Measurements from ENCODE around the gene SIK2.

Gene SIK2

DNA sequence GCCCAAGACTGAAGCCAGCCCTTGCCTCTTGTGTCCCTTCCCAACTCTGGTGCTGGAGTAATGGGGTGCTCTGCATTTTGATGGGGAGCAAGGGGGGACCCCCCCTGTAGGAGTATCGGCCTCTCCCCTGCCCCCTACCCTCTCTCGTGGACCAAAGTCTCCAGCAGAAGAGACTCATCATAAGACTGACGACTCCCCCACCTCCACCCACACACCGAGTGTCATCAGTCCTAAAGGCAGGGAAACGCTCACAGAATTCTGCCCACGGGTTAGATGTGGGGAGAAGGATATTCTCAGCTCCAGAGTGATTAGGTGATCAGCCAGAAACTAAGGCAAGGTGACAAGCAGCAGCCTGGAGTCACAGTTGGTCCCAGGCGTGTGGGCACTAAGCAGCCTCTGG is 125.2 kb downstream of the SIK2 start:
- DNase-seq (ENCODE audit: low read depth): no peak
- no peak overlapping the region for H3K4me3 ChIP-seq (ENCODE audit: low read length)
- TF ChIP-seq, protein P1, sequence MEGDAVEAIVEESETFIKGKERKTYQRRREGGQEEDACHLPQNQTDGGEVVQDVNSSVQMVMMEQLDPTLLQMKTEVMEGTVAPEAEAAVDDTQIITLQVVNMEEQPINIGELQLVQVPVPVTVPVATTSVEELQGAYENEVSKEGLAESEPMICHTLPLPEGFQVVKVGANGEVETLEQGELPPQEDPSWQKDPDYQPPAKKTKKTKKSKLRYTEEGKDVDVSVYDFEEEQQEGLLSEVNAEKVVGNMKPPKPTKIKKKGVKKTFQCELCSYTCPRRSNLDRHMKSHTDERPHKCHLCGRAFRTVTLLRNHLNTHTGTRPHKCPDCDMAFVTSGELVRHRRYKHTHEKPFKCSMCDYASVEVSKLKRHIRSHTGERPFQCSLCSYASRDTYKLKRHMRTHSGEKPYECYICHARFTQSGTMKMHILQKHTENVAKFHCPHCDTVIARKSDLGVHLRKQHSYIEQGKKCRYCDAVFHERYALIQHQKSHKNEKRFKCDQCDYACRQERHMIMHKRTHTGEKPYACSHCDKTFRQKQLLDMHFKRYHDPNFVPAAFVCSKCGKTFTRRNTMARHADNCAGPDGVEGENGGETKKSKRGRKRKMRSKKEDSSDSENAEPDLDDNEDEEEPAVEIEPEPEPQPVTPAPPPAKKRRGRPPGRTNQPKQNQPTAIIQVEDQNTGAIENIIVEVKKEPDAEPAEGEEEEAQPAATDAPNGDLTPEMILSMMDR (conservative IDR thresholded peaks at IDR 0.05; ENCODE audit: low read length): no peak

DNA sequence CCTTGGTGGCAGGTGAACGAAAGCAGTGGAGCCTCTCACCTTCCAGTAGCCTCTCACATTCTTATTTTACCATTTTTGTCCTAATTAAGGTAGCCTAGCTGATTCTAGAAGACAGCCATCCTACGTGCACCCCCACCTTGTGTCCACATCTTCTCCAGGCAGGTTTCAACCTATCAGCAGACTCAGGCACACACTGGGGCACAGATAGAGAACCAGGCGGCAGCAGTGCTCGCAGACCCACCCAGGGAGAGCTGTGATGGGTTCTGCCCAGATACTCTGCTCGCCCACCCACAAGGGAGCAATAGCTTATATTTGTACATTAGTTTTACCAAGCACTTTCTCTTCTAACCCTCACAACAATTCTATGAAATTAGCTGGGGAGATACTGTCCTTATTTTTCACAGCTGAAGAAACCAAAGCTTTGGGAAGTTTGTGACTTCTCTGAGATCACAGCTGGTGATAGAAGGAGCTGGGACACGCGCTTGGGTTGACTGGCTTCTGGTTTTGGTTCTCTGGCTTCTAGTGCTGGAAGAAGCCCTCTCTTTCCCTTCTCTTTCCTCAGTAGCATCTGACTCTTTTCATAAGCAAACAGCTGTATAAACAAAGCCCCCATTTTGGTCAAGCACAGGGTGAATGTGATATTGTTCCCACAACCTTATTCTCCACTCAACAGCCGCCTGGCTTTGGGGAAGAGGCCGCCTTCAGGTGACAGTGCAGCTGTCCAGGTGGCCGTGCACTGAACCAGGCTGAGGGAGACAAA is 127.0 kb downstream of the SIK2 start:
- H3K4me3 ChIP-seq (ENCODE audit: low read length): no peak overlapping the region
- no peak for DNase-seq (ENCODE audit: low read depth)
- TF ChIP-seq, protein P1 (conservative IDR thresholded peaks at IDR 0.05; ENCODE audit: low read length): no peak

DNA sequence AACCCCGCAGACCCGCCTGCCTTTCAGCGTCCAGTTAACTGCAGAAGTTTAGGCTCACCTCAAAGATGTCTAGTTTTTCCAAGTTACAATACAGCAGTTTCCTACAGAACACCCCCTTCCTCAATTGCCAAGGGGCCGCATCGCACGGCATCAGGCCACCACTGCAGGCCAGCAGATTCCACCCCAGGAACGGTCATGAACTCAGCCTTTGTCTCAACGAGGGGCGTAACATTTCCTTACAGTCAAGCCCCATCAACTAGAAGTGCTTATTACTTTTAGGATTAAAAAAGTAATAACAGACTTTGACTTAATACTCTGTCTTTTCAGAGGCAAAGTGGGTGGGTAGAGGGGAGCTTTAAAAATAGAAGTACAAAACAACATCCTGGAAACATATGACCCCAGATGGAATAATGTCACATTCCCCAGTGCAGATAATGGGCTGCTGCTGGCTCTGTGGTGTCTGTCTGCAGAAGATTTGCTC is 127.6 kb downstream of the SIK2 start:
- TF ChIP-seq, protein P1 (conservative IDR thresholded peaks at IDR 0.05; ENCODE audit: low read length): no peak
- no peak for DNase-seq (ENCODE audit: low read depth)

DNA sequence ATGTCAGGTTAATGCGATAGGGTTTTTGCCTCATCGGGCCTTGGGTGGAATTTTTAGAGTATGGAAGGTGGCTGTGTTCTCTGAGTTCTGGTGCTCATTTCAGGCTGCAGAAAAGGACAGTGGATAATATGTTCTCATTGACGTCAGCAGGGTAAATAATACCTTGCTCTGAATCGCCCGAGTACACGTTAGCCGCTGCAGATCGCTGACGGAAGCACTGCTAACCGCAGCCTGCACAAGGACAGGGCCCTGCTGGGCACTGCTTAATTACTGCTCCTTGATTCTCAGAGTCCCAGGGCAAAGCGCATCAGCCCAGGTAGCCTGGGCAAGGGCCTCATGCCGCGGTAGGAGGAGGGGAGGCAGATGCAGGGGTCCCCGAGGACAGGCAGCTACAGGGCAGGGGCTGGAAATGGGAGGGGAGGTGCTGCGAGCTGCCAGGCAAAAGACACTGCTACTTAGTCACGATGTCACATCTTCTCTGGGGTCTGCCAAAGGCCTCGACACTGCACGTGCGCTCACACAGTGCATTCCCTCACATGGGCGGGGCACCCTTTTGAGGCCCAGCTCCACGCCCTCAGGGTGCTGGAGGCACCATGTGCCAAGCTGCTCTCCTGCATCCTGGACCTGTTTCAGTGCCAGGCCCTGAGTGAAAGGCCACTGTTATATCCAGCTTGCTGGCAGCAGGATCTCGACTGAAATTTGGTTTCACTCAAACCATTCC is 128.8 kb downstream of the SIK2 start:
- TF ChIP-seq, protein P1 (conservative IDR thresholded peaks at IDR 0.05; ENCODE audit: low read length): no peak
- peak; percentile 32 for DNase-seq (ENCODE audit: low read depth)
- no peak overlapping the region for H3K4me3 ChIP-seq (ENCODE audit: low read length)

More for the DNA sequence above, 127.6 kb downstream of the SIK2 start:
- H3K4me3 ChIP-seq (ENCODE audit: low read length): no peak overlapping the region

DNA sequence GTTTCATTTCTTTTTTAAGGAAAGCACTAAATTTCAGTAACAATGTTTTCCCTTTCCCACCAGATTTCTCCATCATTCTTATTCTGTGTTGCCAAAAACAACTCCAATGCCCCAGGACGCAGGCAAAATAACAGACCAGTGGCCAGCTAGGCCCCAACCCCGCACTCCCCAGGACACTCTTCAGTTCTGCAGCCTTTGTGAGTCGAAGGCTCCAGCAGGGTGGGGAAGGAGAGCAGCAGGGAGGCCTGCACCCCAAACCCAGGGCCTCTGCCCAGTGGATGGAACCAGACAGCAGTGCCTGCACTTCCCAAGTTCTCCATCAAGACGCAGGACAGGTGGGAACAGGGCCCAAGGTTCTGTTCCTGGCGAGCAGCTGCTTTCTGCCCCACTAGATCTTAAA is 129.6 kb downstream of the SIK2 start:
- no peak overlapping the region for H3K4me3 ChIP-seq (ENCODE audit: low read length)
- TF ChIP-seq, protein P1 (conservative IDR thresholded peaks at IDR 0.05; ENCODE audit: low read length): no peak
- DNase-seq (ENCODE audit: low read depth): no peak

DNA sequence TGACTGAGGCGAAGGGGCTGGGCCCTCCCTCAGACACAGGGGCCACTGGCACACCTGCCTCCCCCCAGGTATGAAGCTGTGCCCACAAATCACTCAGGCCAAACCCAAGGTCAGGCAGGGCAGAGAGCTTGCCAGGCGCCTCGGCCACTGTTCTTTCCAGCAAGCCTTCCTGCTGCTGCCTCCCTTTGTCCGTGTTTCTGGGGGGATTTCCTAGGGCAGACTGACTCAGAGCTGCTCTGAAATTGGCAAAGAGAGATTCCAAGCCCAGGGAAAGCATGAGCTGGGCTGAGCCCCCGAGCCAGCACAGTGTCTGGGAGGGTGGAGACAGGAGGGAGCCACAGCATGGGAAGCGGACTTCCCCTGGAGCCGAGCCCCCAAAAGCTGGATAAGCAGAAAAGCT is 130.8 kb downstream of the SIK2 start:
- peak; percentile 77 for DNase-seq (ENCODE audit: low read depth)
- no peak overlapping the region for H3K4me3 ChIP-seq (ENCODE audit: low read length)
- TF ChIP-seq, protein P1 (conservative IDR thresholded peaks at IDR 0.05; ENCODE audit: low read length): no peak

Data from AG10803 (cell line).